Choroid plexus epithelial cell (primary cell): ENCODE measurements around the gene IFT88.

ENCODE experiments used
- DNase-seq: peaks from one replicate; pipeline ENCODE4 v3.0.0-alpha.2; 2010; ENCODE audit warnings: low read depth
- H3K4me3 ChIP-seq: 2 replicates; pipeline ENCODE4 v1.5.1; 2011; ENCODE audit warnings: low read depth, mild to moderate bottlenecking, control low read depth, low read length, moderate library complexity
- TF ChIP-seq, protein P1 (sequence below): conservative IDR thresholded peaks from 2 replicates; pipeline ENCODE4 v1.5.1; 2011; ENCODE audit warnings: low read depth, mild to moderate bottlenecking, control low read depth, inconsistent platforms, low read length, moderate library complexity

Gene IFT88

DNA sequence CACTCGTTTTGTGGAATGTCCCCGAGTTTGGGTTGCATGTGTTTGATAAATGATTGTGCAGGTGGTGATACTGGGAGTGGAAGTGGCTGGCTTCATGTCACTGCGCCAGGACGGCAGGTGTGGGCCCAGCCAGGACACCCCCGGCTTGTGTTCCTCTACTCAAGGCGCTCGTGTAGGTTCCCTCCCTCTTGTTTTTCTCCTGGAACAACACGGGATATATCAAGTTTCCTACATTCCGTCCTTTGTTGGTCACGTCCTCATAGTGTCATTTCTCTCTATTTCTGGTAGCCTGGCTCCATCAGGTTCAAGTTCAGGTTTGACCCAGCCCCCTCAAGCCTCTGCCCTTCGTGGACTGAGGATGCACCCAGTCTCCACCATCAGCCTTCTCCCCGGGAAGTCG is 152.8 kb downstream of the IFT88 start:
- TF ChIP-seq, protein P1, sequence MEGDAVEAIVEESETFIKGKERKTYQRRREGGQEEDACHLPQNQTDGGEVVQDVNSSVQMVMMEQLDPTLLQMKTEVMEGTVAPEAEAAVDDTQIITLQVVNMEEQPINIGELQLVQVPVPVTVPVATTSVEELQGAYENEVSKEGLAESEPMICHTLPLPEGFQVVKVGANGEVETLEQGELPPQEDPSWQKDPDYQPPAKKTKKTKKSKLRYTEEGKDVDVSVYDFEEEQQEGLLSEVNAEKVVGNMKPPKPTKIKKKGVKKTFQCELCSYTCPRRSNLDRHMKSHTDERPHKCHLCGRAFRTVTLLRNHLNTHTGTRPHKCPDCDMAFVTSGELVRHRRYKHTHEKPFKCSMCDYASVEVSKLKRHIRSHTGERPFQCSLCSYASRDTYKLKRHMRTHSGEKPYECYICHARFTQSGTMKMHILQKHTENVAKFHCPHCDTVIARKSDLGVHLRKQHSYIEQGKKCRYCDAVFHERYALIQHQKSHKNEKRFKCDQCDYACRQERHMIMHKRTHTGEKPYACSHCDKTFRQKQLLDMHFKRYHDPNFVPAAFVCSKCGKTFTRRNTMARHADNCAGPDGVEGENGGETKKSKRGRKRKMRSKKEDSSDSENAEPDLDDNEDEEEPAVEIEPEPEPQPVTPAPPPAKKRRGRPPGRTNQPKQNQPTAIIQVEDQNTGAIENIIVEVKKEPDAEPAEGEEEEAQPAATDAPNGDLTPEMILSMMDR, result no peak
- no peak overlapping the region for H3K4me3 ChIP-seq
- no peak for DNase-seq

DNA sequence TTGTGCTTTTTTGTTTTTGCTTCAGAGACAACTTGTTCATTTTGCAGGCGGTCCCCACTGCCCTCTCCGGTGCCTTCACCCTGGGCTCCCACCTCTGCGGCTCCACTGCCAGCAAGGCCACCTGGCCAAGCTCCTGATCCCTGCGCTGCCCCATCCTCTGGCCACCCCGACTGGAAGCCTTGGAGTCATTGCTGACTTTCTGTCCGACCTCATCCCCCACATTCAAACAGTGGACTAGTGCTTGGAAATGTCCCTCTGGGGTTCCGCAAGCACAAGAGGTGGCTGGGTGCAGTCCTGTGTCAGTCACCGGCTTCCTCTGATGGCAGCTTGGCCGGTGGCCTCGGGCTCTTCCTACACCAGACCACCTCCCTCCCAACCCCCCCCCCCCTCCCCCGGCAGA is 153.5 kb downstream of the IFT88 start:
- H3K4me3 ChIP-seq, result no peak overlapping the region
- TF ChIP-seq, protein P1, result no peak
- no peak for DNase-seq

DNA sequence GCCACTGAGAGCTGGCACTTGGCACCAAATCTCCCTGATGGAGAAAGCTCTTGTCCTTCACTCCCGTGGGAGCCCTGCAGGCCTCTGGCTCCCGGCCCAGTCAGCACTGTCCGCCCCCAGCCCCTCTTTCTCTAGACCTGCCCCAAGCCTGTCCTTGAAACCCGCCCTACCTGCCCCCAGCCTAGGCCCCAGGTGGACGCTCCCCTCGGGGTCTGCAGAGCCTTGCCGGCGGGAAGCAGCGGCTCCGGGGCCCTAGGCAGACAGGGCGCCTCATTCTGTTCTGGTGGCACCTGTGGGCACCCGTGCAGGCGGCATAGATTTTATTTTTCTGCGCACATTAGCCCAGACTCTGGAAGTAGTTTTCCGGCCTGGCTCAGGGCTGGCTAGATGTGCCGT is 154.1 kb downstream of the IFT88 start:
- DNase-seq, result no peak
- H3K4me3 ChIP-seq, result peak overlapping the region; percentile 54
- TF ChIP-seq, protein P1, result no peak

DNA sequence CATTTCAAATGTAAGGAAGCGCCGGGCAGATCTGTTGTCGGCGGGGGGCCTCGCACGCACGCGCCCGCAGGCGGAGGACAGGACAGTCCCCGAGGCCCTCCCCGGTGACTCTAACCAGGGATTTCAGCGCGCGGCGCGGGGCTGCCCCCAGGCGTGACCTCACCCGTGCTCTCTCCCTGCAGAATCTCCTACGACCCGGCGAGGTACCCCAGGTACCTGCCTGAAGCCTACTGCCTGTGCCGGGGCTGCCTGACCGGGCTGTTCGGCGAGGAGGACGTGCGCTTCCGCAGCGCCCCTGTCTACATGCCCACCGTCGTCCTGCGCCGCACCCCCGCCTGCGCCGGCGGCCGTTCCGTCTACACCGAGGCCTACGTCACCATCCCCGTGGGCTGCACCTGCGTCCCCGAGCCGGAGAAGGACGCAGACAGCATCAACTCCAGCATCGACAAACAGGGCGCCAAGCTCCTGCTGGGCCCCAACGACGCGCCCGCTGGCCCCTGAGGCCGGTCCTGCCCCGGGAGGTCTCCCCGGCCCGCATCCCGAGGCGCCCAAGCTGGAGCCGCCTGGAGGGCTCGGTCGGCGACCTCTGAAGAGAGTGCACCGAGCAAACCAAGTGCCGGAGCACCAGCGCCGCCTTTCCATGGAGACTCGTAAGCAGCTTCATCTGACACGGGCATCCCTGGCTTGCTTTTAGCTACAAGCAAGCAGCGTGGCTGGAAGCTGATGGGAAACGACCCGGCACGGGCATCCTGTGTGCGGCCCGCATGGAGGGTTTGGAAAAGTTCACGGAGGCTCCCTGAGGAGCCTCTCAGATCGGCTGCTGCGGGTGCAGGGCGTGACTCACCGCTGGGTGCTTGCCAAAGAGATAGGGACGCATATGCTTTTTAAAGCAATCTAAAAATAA is 154.7 kb downstream of the IFT88 start:
- DNase-seq, result peak; percentile 72
- H3K4me3 ChIP-seq, result peak overlapping the region; percentile 54
- TF ChIP-seq, protein P1, result no peak

DNA sequence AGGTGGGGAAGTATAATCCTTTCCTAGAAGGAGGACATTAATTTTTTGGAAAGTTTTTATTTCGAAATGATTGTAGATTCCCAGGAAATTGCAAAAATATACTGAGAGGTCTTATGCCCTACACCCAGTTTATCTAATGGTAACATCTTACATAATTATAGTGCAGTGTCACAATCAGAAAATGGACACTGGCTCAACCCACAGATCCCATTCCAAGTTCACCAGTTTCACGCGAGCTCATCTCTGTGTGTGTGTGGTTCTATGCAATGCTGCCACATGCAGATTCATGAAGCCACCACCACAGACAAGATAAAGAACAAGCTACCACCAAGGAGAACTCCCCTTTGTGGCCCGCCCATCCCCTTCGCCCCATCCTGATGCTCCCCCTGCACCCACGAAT is 160.9 kb downstream of the IFT88 start:
- TF ChIP-seq, protein P1, result no peak
- no peak for DNase-seq
- no peak overlapping the region for H3K4me3 ChIP-seq

DNA sequence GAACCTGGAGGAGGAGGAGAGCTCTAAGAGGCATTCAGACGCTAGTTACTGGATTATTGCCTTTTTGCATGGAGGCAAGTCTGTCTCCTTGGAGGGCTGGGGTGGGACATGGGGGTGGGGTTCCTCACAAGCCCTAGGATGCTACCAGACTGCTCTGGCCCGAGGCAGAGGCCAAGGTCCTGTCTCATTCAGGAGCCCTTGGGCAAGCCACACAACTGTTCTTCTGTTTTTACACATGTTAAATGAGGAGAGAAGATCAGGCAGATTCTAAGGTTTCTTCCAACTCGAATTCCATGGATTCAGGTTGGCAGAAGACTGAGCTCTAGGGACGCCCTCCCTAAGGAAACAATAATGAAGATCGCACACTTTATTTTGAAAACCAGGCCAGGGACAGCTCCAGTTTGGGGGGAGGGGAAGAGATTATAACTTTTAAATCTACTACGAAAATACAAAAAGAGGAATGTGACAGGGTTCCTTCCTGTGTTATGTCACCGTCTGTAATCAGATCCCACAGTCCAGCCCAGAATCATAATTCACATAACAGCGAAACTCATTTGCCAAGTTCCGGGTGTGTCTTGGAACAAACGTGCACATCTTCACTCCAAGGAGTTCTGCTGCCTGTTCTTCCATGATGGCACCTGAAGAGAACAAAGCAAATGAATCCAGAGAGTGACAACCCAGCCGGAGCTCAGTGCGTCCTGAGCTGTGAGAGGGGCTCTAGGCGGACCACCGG is 161.8 kb downstream of the IFT88 start:
- no peak for DNase-seq
- no peak overlapping the region for H3K4me3 ChIP-seq
- TF ChIP-seq, protein P1, result no peak
